Esophagus squamous epithelium (tissue), 4 donors: ENCODE data around the gene CLDN4.

ENCODE experiments used
- POLR2A ChIP-seq, 4 donors: fragments of 450-650 bp; IDR thresholded peaks; one replicate each; pipeline ENCODE4 v1.6.1; 2017; ENCODE audit warnings: antibody characterized with exemption in 4 of 4, mild to moderate bottlenecking in 4 of 4, moderate library complexity in 3 of 4
- TF ChIP-seq, protein P1 (sequence below), 6 experiments: fragments of 450-650 bp in 4 of 6; fragments of 200-600 bp in 2 of 6; sonication (generic) in 2 of 6; IDR thresholded peaks; one replicate each; pipeline ENCODE4 v1.5.1; 2016 to 2019; ENCODE audit warnings: antibody characterized with exemption in 6 of 6, mild to moderate bottlenecking in 4 of 6, moderate library complexity in 4 of 6

DNA sequence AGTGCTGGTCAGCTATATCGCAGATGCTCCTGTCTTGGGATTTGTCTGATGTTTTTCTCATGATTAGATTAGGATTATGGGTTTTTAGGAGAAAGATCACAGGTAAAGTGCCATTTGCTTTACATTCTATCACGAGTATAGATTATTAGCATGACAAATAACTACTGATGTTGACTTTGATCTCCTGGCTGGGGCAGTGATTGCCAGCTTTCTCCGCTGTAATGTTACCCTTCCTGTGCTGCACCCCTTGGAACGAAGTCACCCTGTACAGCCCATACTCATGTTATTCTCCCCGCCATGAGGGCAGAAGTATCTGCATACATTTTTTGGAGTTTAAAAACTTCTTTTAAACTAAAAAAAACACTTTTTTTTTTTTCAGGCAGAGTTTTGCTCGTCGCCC lies 10.8 kb upstream of the CLDN4 start:
- no peak for TF ChIP-seq POLR2A (IDR thresholded peaks at IDR 0.05)
- TF ChIP-seq, protein P1, sequence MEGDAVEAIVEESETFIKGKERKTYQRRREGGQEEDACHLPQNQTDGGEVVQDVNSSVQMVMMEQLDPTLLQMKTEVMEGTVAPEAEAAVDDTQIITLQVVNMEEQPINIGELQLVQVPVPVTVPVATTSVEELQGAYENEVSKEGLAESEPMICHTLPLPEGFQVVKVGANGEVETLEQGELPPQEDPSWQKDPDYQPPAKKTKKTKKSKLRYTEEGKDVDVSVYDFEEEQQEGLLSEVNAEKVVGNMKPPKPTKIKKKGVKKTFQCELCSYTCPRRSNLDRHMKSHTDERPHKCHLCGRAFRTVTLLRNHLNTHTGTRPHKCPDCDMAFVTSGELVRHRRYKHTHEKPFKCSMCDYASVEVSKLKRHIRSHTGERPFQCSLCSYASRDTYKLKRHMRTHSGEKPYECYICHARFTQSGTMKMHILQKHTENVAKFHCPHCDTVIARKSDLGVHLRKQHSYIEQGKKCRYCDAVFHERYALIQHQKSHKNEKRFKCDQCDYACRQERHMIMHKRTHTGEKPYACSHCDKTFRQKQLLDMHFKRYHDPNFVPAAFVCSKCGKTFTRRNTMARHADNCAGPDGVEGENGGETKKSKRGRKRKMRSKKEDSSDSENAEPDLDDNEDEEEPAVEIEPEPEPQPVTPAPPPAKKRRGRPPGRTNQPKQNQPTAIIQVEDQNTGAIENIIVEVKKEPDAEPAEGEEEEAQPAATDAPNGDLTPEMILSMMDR (IDR thresholded peaks at IDR 0.05), result no peak
